ENCODE data around the gene OR2V2. TPM values are rescaled to one million over a fixed set of nuclear protein-coding genes. Genes with fewer than 3 reads are reported as not detected.

Gene OR2V2
- total RNA-seq, 4 donors from 2014 or later, result 0.08 TPM; not detected in 3

DNA sequence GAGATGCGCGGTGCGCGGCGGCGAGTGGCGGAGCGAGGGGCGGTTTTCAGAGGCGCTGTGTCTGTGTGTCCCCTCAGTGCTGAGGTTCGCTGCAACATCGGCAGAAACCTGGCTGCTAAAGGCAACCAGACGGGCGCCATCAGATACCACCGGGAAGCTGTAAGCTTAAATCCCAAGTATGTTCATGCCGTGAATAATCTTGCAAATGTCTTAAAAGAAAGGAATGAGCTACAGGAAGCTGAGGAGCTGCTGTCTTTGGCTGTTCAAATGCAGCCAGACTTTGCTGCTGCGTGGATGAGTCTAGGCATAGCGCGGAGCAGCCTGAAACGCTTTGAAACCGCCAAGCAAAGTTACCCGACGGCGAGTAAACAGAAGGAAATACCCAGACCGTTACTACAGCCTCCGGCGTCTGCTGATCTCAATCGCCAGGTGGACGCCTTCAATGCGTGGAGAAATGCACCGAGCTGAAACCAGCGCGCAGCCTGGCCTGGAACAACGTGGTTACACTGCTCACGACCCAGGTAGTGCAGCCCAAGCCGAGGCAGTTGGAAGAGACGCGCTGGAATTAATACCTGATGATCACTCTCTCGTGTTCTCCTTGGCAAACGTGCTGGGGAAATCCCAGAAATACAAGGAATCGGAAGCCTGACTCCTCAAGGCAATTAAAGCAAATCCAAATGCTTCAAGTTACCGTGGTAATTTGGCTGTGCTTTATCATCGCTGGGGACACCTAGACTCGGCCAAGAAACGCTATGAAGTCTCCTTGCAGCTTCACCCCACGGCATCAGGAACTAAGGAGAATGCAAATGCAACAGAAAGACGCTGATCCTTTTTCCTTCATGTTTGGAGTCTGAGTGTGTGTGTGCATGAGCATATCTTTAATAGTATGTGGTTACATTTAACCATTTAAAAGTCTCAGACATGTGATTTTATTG, 32.3 kb upstream of the OR2V2 start:
- H3K27ac ChIP-seq, result no peak overlapping the region
- H3K4me1 ChIP-seq, result peaks cover 0 to 10% (median 0%) of the 10 kb centered on the region in 3 donors
- ATAC-seq, result no peak
- 2 to 3% methylated on average over 25 to 32 of the region's 47 CpGs for WGBS, 2 donors (ENCODE audit: low coverage in 1 of 2)
- peaks cover 97% of the 10 kb centered on the region for H3K27me3 ChIP-seq
- no peak overlapping the region for H3K4me3 ChIP-seq
- no peaks in the 10 kb centered on the region for H3K36me3 ChIP-seq
- no peak for TF ChIP-seq POLR2A (IDR thresholded peaks at IDR 0.05)
- no peak for TF ChIP-seq EP300 (IDR thresholded peaks at IDR 0.05)
- no peak for TF ChIP-seq POLR2AphosphoS5 (IDR thresholded peaks at IDR 0.05)
- TF ChIP-seq, protein P1, sequence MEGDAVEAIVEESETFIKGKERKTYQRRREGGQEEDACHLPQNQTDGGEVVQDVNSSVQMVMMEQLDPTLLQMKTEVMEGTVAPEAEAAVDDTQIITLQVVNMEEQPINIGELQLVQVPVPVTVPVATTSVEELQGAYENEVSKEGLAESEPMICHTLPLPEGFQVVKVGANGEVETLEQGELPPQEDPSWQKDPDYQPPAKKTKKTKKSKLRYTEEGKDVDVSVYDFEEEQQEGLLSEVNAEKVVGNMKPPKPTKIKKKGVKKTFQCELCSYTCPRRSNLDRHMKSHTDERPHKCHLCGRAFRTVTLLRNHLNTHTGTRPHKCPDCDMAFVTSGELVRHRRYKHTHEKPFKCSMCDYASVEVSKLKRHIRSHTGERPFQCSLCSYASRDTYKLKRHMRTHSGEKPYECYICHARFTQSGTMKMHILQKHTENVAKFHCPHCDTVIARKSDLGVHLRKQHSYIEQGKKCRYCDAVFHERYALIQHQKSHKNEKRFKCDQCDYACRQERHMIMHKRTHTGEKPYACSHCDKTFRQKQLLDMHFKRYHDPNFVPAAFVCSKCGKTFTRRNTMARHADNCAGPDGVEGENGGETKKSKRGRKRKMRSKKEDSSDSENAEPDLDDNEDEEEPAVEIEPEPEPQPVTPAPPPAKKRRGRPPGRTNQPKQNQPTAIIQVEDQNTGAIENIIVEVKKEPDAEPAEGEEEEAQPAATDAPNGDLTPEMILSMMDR (IDR thresholded peaks at IDR 0.05), result no peak
- peaks cover 0 to 18% (median 0%) of the 10 kb centered on the region in 3 donors for H3K9me3 ChIP-seq

DNA sequence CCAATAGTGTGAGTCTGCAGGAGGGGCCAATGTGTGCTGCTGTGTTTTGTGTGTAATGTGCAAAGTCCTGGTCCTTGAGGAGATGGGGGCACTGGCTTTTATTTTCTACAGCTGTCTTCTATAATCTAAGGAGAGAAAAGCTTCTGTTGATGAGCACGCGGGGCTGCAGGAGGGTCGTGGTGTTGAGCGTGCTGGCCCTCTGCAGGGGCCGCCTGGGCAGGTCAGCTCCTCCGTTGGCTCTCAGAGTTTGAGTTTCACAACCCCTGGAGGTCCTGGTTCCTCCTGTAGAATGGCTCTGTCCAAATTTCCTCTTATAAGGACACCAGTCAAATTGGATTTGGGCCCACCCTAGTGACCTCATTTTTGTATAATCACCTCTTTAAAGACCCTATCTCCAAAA, 29.0 kb upstream of the OR2V2 start:
- Histone ChIP-seq H3K4me3 (no peak overlapping the region), H3K36me3 (no peaks in the 10 kb centered on the region), H3K4me1 (peaks cover 0 to 10% (median 0%) of the 10 kb centered on the region in 3 donors), H3K27me3 (peaks cover 100% of the 10 kb centered on the region), H3K27ac (no peak overlapping the region), H3K9me3 (peaks cover 0 to 14% (median 0%) of the 10 kb centered on the region in 3 donors)
- 81 to 89% methylated on average over 3 to 6 of the region's 6 CpGs for WGBS, 2 donors (ENCODE audit: low coverage in 1 of 2)
- TF ChIP-seq POLR2A (IDR thresholded peaks at IDR 0.05) (no peak), EP300 (IDR thresholded peaks at IDR 0.05) (no peak), POLR2AphosphoS5 (IDR thresholded peaks at IDR 0.05) (no peak)
- TF ChIP-seq, protein P1 (IDR thresholded peaks at IDR 0.05), result no peak
- no peak for ATAC-seq

DNA sequence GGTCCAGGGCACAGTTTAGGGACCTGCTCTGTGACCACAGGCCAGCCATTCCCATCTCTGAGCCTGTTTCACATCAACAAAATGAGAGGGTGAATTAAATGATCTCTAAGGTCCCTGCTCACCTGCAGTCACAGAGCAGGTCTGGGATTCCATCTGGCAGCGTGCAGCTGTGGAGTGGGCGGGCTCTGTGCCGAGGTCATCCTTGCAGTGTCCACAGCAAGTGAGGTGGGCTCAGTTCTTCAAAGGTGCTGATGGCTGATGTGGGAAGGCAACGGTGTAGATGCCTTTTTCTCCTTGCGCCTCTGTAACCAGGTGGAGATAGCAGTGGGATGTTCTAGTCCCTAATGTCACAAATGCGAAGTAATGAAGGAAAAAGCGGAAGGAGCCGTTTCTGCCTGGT, 28.3 kb upstream of the OR2V2 start:
- TF ChIP-seq POLR2AphosphoS5 (IDR thresholded peaks at IDR 0.05), result no peak
- no peak for TF ChIP-seq EP300 (IDR thresholded peaks at IDR 0.05)
- no peak for TF ChIP-seq POLR2A (IDR thresholded peaks at IDR 0.05)
- TF ChIP-seq, protein P1 (IDR thresholded peaks at IDR 0.05), result no peak
- peaks cover 0 to 7% (median 0%) of the 10 kb centered on the region in 3 donors for H3K9me3 ChIP-seq
- peaks cover 98% of the 10 kb centered on the region for H3K27me3 ChIP-seq
- 90 to 97% methylated on average over 3 of the region's 8 CpGs for WGBS, 2 donors (ENCODE audit: low coverage in 1 of 2)
- peaks cover 0 to 10% (median 0%) of the 10 kb centered on the region in 3 donors for H3K4me1 ChIP-seq
- H3K36me3 ChIP-seq, result no peaks in the 10 kb centered on the region
- no peak overlapping the region for H3K4me3 ChIP-seq
- ATAC-seq, result no peak
- H3K27ac ChIP-seq, result no peak overlapping the region

DNA sequence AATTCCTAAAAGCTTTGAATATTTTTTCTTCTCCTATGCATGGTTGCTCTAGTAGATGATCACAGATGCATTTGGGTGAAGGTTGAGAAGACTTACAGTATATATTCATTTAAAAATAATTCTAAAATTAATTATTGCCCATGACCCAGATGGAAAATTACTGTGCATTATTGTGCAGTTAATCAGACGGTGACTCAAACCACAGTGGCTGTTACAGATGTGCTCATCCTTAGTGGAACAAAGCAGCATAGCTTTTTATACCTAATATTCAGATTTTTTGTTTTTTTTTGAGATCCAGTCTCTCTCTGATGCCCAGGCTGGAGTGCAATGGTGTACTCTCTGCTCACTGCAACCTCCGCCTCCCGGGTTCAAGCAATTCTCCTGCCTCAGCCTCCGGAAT, 27.1 kb upstream of the OR2V2 start:
- no peak overlapping the region for H3K4me3 ChIP-seq

More for the DNA sequence above, 27.1 kb upstream of the OR2V2 start:
- H3K27me3 ChIP-seq, result peaks cover 98% of the 10 kb centered on the region
- no peaks in the 10 kb centered on the region for H3K36me3 ChIP-seq
- no peak for ATAC-seq
- 72 to 86% methylated on average over 1 to 3 of the region's 4 CpGs for WGBS, 2 donors (ENCODE audit: low coverage in 1 of 2)
- H3K9me3 ChIP-seq, result no peaks in the 10 kb centered on the region
- H3K27ac ChIP-seq, result no peak overlapping the region
- TF ChIP-seq POLR2A (IDR thresholded peaks at IDR 0.05) (no peak), EP300 (IDR thresholded peaks at IDR 0.05) (no peak), POLR2AphosphoS5 (IDR thresholded peaks at IDR 0.05) (no peak)
- TF ChIP-seq, protein P1 (IDR thresholded peaks at IDR 0.05), result no peak
- peaks cover 0 to 1% (median 0%) of the 10 kb centered on the region in 3 donors for H3K4me1 ChIP-seq

All from gastroesophageal sphincter (tissue), 4 donors.